HEK293 (cell line): ENCODE measurements around the gene NEAT1.

ENCODE experiments used
- ZBTB1 ChIP-seq: fragments of 450-650 bp; formaldehyde crosslinking; IDR thresholded peaks from 2 replicates; pipeline ENCODE4 v1.5.1; 2016; ENCODE audit warnings: missing biosample characterization, missing genetic modification characterization
- TF ChIP-seq, protein P1 (sequence below): fragments of 450-650 bp; formaldehyde crosslinking; IDR thresholded peaks from 2 replicates; pipeline ENCODE4 v1.5.1; 2016; ENCODE audit warnings: missing biosample characterization, missing genetic modification characterization

DNA sequence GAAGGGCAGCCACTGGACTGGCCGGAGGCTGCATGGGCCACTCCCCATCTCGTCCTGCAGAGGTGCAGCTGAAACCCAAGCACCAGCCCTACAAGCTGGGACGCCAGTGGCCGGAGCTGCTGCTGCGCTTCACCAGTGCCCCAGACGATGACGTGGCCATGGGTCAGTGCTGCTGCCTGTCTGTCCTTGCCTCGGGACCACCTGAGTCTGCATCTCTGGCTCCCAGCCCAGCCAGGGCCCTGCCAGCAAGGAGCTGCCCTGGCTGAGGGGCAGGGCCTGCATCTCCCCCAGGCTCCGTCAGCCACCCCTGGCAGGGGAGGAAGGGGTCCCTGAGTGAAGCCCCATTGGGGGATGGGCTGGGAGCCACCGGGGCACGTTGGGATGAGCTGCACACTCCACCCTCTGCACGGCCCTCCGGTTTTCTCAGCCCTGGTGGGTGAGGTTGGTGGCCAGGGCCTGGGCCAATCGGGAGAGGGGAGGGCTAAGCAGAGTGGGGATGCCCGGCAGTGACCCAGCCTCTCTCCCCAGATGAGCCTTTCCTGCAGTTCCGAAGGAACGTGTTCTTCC is 29.0 kb upstream of the NEAT1 start:
- TF ChIP-seq, protein P1, sequence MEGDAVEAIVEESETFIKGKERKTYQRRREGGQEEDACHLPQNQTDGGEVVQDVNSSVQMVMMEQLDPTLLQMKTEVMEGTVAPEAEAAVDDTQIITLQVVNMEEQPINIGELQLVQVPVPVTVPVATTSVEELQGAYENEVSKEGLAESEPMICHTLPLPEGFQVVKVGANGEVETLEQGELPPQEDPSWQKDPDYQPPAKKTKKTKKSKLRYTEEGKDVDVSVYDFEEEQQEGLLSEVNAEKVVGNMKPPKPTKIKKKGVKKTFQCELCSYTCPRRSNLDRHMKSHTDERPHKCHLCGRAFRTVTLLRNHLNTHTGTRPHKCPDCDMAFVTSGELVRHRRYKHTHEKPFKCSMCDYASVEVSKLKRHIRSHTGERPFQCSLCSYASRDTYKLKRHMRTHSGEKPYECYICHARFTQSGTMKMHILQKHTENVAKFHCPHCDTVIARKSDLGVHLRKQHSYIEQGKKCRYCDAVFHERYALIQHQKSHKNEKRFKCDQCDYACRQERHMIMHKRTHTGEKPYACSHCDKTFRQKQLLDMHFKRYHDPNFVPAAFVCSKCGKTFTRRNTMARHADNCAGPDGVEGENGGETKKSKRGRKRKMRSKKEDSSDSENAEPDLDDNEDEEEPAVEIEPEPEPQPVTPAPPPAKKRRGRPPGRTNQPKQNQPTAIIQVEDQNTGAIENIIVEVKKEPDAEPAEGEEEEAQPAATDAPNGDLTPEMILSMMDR, result no peak
- TF ChIP-seq ZBTB1 (tag by site-specific recombination), result no peak
